COR-L47 (cell line): ENCODE measurements around the gene LAMC2.

Experiments used
- DNase-seq: peaks from one replicate; lab custom pipeline; 2025; lab: John Stamatoyannopoulos, UW

The LAMC2 gene

DNA sequence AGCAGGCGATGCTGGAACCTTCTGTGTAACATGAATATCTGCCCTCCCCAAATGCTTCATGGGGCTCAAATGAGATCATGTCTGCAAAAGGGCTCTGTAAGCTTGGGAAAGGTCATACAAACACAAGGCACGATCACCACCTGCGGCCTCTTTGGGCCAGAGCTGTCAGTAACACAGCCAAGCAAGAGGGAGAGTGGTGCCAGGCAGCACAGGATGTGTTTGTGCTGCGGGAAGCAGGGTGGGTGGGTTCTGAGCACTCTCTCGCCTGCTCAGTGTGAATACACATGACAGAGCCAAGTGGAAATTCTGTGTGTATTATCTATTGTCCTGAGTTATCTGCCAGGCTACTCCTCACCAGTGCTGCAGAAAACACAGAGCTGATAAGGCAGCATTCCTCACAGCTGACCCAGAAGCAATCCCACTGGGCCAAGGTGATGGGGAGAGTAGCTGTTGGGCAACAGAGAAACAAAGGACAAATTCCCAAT is 101.2 kb downstream of the LAMC2 start:
- no peak for DNase-seq

DNA sequence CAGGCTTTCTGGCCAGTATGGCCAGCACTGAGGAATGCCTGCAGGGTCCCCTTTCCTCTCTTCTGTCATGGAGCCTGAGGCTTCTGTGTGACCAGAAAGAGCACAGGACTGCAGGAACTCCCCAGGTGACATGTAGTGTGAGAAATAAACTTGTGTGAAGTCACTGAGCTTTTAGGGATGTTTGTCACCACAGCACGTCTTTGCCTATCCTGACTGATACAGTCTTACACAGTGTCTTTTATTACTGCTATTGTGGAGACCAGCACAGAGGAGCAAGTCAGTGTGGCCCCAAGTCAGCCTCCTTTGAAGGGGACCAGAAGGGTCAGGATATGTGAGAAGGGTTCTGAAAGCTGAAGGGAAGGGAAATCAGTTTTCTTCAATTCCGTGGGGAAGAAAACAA is 102.5 kb downstream of the LAMC2 start:
- no peak for DNase-seq

DNA sequence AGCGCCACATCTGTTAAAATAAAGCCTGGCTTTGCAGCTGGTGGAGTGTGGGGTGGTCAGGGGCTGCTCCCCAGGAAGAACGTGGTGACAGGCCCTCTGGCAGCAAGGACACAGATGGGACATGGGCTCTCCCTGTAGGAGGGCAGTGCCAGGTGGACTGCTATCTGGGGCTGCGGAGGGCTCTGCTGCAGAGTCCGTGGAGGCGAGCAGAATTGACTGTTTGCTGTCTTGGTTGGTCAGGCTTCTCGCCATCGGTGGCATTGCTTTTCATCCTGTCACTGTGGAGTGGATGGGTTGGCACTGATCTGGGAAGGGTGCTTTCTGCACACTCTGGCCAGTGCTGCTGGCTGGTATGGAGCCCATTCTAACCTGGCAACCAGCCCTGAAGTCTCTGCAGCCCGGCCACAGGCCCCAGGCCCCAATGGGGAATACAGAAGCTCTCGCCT is 103.0 kb downstream of the LAMC2 start:
- DNase-seq = no peak

DNA sequence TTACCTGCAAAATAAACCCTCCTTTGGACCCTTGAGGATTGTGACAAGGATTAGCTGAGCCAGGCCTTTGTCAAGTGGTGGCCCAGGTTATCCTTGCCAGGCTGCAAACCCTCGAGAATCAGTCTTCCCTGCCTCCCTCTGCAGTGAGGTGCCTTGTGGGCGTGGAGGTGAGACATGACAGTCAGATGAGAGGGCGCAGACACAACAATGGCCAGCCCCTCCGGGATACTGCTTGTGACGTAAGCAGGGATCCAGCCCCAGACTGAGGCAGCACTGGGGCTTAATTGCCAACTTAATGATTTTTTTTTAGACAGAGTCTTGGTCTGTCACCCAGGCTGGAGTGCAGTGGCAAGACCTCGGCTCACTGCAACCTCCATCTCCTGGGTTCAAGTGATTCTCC is 104.6 kb downstream of the LAMC2 start:
- no peak for DNase-seq

DNA sequence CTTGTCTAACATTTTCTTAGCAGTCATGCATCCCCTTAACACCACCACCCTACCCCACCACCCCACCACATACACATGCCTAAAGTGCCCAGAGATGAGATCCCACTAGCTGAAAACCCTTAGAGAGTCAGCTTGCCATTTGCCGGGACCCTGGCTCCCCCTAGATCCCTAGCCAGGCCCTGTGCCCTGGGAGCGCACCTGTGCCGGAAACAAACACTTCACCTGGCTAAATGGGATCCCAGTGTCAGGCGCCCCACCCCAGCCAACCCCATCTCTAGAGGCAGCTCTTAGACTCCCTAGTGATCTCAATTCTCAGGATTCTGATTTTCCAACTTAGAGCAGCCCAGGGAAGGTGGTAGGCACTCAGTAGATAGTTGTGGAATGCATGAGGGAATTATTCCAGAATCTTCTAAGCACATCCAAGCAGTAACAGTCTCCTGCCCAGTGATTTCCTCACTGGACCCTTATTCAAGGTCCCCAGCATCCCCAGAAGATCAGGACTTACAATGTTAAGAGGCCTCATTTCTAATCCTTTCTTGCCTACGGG is 105.2 kb downstream of the LAMC2 start:
- DNase-seq = no peak

DNA sequence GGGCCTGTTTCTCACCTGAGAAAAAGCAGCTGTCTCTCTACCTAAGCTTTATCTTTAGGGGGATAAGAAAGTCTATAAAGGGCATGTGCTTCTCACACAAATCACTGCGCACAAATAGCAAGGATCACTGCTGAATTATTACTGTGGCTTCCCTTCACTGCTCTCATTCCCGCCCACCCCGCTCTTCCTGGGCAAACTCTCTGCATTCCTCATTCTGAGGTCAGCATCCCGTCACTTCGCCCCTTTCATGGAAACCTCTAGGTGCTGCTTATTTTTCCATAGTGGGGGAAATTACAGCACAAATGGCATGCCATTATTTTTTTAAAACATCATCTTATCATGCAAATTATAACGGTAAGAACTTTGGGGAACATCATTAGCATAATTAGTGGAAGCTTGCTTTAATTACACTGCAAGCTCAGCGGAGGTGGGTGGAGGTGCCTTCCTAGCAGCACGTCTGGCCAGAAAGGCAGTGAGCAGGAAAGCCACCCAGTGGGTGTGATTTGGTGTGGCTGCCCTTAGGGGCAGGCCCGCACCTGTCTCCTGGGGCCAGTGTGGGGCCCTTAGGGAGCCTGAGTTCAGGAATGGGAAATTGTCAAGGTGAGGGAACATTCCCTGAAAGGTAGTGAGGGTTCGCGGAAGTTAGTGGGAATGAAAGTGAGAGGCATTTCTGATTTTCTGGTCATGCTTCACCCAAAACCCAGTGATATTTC is 105.9 kb downstream of the LAMC2 start:
- DNase-seq = peak; percentile 5

DNA sequence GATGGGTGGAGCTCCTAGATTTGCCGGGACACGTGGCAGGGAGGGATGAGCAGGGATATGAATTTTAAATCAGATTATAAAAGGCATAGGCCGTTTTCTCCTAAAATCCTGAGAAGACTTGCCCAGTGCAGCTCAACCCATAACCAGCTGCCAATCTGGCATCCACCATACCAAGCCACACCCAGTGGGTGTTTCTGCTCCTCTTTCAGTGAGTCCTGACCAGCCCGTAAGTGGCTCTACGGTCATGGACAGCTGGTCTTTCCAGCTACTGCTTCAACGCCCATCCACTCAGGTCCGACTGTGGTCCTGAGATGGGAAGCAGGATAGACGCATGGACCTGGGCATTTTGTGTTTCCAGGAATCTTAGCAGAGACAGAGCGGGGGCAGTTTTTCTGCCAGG is 107.2 kb downstream of the LAMC2 start:
- DNase-seq = no peak

DNA sequence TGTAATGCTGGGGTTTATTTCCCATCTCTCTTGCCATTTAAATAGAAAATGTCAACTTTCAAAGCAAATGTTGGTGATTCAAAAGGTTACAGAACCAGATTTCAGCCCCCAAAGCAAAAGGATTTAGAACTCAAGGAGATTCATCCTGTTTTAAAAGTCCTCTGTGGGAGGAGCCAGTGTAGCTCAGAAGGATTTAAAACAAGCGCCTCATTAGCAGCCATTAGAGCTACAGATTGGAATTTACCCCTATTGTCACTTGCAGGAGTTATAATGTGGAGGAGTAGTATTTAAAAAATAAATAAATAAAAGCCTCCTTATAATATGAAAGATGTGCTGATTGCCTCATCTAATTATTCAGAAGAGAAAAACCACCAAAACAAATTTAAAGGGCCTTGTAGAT is 107.8 kb downstream of the LAMC2 start:
- DNase-seq = no peak
